PC-3 (cell line): Measurements from ENCODE around the gene LCN6. TPM values are rescaled to one million over a fixed set of nuclear protein-coding genes. Genes with fewer than 3 reads are reported as not detected.

Experiments
- ATAC-seq: fragments of 200-7000 bp; cut with Tn5 transposase; 2 replicates; pipeline ENCODE4 v1.9.1; 2020; ENCODE audit warnings: mild to moderate bottlenecking, moderate library complexity
- BruUV-seq: library from RNA; stranded (reverse); fragments of 400-500 nt; replicated peaks from 2 replicates; lab custom pipeline; 2021; lab: Mats Ljungman, UMichigan
- CTCF ChIA-PET: fragments of 300-600 bp; sonication (Branson Sonifier 250); formaldehyde crosslinking; loops from one replicate; lab custom pipeline; 2022; ENCODE audit warnings: antibody characterized with exemption; lab: Charles Lee
- POLR2A ChIA-PET: fragments of 300-600 bp; sonication (Branson Sonifier 250); formaldehyde crosslinking; loops from one replicate; lab custom pipeline; 2022; ENCODE audit warnings: antibody characterized with exemption; ENCODE audit not compliant: unreplicated experiment; lab: Charles Lee
- DNase-seq: peaks from one replicate; pipeline ENCODE4 v3.0.0-alpha.2; 2015
- H2AFZ ChIP-seq: fragments of 300-600 bp; sonication (generic); 2 replicates; pipeline ENCODE4 v1.6.0; 2016; ENCODE audit warnings: antibody characterized with exemption, low read length
- H3F3A ChIP-seq: fragments of 300-600 bp; sonication (generic); one replicate; pipeline ENCODE4 v1.6.0; 2017; ENCODE audit warnings: antibody characterized with exemption, low read length, control low read depth, mild to moderate bottlenecking; ENCODE audit not compliant: unreplicated experiment
- H3K27ac ChIP-seq: fragments of 300-600 bp; sonication (generic); 2 replicates; pipeline ENCODE4 v1.5.1; 2016; ENCODE audit warnings: mild to moderate bottlenecking, low read length
- H3K27me3 ChIP-seq: fragments of 300-600 bp; sonication (generic); 2 replicates; pipeline ENCODE4 v1.6.1; 2016; ENCODE audit warnings: low read length, mixed read lengths
- H3K36me3 ChIP-seq: fragments of 300-600 bp; sonication (generic); 2 replicates; pipeline ENCODE4 v1.6.1; 2016; ENCODE audit warnings: low read depth, mixed run types, low read length, mixed read lengths
- H3K4me1 ChIP-seq: fragments of 300-600 bp; sonication (generic); 2 replicates; pipeline ENCODE4 v1.5.1; 2016; ENCODE audit warnings: low read length; ENCODE audit not compliant: insufficient read depth
- H3K4me2 ChIP-seq: fragments of 300-600 bp; sonication (generic); 2 replicates; pipeline ENCODE4 v1.6.0; 2016; ENCODE audit warnings: low read length
- H3K4me3 ChIP-seq: fragments of 300-600 bp; sonication (generic); 2 replicates; pipeline ENCODE4 v1.5.1; 2016; ENCODE audit warnings: mild to moderate bottlenecking, low read length, mixed read lengths
- H3K79me2 ChIP-seq: fragments of 300-600 bp; sonication (generic); 2 replicates; pipeline ENCODE4 v1.6.1; 2017; ENCODE audit warnings: low read length, mixed read lengths
- H3K9ac ChIP-seq: fragments of 300-600 bp; sonication (generic); 2 replicates; pipeline ENCODE4 v1.6.0; 2016; ENCODE audit warnings: mild to moderate bottlenecking, low read length
- H3K9me2 ChIP-seq: fragments of 300-600 bp; sonication (generic); replicated peaks from 2 replicates; pipeline ENCODE4 v1.6.1; 2016; ENCODE audit warnings: mixed run types, low read length, mixed read lengths
- H3K9me3 ChIP-seq: fragments of 300-600 bp; sonication (generic); 2 replicates; pipeline ENCODE4 v1.6.1; 2016; ENCODE audit warnings: low read length, mixed read lengths
- H4K20me1 ChIP-seq: fragments of 300-600 bp; sonication (generic); 2 replicates; pipeline ENCODE4 v1.6.1; 2016; ENCODE audit warnings: low read length, mixed read lengths
- EZH2 ChIP-seq: fragments of 300-600 bp; sonication (generic); IDR thresholded peaks from one replicate; pipeline ENCODE4 v1.6.1; 2017; ENCODE audit warnings: antibody characterized with exemption, mild to moderate bottlenecking, low read length; ENCODE audit not compliant: unreplicated experiment
- EZH2phosphoT487 ChIP-seq: fragments of 300-600 bp; sonication (generic); IDR thresholded peaks from 2 replicates; pipeline ENCODE4 v1.6.1; 2018; ENCODE audit warnings: mild to moderate bottlenecking, antibody characterized with exemption, low read length, borderline replicate concordance
- intact Hi-C: fragments of 100-400 bp; cut with micrococcal nuclease; formaldehyde crosslinking; loops from 2 replicates; pipeline ENCODE4 v1.9.0; 2023
- total RNA-seq: library from RNA; depleted of rRNA; stranded (reverse); fragments of >200 nt; gene quantifications from 2 replicates; pipeline ENCODE4 v1.2.3, GENCODE V29; 2014
- TF ChIP-seq, protein P1 (sequence below): fragments of 300-600 bp; sonication (generic); conservative IDR thresholded peaks from 2 replicates; pipeline ENCODE4 v1.5.1; 2017; ENCODE audit warnings: antibody characterized with exemption, low read depth, mild to moderate bottlenecking, low read length

Gene LCN6
- total RNA-seq, 1 experiment from 2014 or later, result not detected

DNA sequence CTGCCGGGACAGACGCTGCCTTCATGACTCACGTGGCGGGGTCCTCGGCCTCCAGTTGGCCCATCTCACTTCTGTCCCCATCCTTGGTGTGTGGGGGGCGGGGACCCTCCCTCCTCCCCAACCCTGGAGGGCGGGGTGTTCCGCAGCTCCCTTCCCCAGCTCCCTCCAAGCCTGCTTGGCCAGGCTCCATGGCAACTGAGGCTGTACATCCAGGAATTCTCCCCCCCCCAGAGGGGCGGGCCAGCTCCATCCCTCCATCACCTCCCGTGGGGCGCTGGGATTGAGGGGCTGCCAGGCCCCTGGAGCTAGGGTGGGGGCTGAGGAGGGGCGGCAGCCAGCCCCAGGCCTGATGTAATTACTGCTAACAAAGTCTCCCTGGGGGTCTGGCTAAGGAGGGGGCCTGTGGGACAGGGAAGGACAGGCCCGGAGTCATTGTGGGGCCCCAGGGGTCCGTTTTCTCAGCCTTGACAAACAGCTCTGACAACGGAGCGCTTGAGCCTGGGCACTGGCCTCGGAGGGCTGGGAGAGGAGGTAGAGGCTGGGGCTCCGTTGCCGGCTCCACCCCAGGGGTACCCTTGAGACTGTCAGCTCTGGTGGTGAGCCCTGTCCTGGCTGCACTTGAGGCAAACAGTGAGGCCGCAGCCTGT, 28.0 kb downstream of the LCN6 start:
- peaks cover 30% of the 10 kb centered on the region for H4K20me1 ChIP-seq
- BruUV-seq, result no TSS peak
- H3K27me3 ChIP-seq, result no peaks in the 10 kb centered on the region
- peaks cover 2% of the 10 kb centered on the region for H3K4me1 ChIP-seq
- H3K79me2 ChIP-seq, result peaks cover 18% of the 10 kb centered on the region
- H3K9ac ChIP-seq, result no peak overlapping the region
- no peak overlapping the region for H3K4me3 ChIP-seq
- intact Hi-C loops, result no loop called here
- no peak overlapping the region for H3K4me2 ChIP-seq
- H3K9me3 ChIP-seq, result no peaks in the 10 kb centered on the region
- peaks cover 10% of the 10 kb centered on the region for H3F3A ChIP-seq
- no peak overlapping the region for H3K27ac ChIP-seq
- DNase-seq (no peak), ATAC-seq (no peak)
- no peaks in the 10 kb centered on the region for H3K9me2 ChIP-seq
- CTCF ChIA-PET, result no interaction called here
- TF ChIP-seq, protein P1, sequence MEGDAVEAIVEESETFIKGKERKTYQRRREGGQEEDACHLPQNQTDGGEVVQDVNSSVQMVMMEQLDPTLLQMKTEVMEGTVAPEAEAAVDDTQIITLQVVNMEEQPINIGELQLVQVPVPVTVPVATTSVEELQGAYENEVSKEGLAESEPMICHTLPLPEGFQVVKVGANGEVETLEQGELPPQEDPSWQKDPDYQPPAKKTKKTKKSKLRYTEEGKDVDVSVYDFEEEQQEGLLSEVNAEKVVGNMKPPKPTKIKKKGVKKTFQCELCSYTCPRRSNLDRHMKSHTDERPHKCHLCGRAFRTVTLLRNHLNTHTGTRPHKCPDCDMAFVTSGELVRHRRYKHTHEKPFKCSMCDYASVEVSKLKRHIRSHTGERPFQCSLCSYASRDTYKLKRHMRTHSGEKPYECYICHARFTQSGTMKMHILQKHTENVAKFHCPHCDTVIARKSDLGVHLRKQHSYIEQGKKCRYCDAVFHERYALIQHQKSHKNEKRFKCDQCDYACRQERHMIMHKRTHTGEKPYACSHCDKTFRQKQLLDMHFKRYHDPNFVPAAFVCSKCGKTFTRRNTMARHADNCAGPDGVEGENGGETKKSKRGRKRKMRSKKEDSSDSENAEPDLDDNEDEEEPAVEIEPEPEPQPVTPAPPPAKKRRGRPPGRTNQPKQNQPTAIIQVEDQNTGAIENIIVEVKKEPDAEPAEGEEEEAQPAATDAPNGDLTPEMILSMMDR, result no peak
- TF ChIP-seq EZH2, result no peak
- no peak for TF ChIP-seq EZH2phosphoT487
- peaks cover 18% of the 10 kb centered on the region; the same call in 1 of the 2 replicates for H3K36me3 ChIP-seq
- no peak overlapping the region for H2AFZ ChIP-seq
- POLR2A ChIA-PET, result no interaction called here

DNA sequence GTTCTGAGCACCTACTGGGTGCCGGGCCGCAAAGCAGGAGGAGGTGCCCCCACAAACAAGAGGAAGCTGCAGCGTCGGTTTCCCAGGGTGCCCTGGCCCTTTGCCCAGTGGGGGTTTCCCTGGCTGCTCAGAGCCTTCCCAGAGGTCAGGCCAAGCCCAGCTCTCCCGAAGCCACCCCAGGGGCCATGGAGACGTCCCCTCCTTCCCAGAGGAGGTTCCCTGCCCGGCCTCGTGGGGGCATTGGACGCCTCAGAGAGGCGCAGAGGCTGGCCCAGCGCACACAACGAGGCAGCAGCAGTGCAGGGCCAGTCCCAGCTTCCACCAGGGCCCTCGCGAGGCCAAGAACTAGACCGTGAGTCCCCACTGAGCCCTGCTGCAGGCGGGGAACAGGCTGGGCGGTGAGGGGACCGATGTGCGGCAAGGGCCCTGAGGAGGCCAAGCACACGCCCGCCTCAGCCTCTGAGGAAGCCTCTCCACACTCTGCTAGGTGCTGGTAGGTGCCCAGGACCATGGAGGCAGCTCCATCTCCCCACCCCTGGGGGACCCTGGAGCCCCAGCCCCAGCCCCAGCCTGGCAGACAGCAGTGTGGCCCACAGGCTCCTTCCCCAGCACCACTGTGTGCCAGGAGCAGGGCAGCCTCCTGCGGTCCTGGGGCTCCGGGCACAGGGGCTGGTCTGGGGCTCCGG, 29.0 kb downstream of the LCN6 start:
- H3F3A ChIP-seq, result peaks cover 7% of the 10 kb centered on the region
- H3K4me1 ChIP-seq, result no peaks in the 10 kb centered on the region
- BruUV-seq, result no TSS peak
- no peak overlapping the region for H3K27ac ChIP-seq
- no peaks in the 10 kb centered on the region for H3K9me2 ChIP-seq
- H3K79me2 ChIP-seq, result peaks cover 7% of the 10 kb centered on the region; the same call in 1 of the 2 replicates
- no peak for DNase-seq
- TF ChIP-seq EZH2, result no peak
- no peak for TF ChIP-seq EZH2phosphoT487
- TF ChIP-seq, protein P1, result no peak
- ChIA-PET POLR2A (interaction anchor here (0.6 kb wide), 1 partner anchor 503 kb away, joined by 3 read pairs; no protein-coding TSS in a partner anchor), CTCF (no interaction called here)
- no peak overlapping the region for H3K4me2 ChIP-seq
- H3K9ac ChIP-seq, result no peak overlapping the region
- no peak overlapping the region for H2AFZ ChIP-seq
- no peak for ATAC-seq
- H3K4me3 ChIP-seq, result no peak overlapping the region
- peaks cover 21% of the 10 kb centered on the region; the same call in 1 of the 2 replicates for H4K20me1 ChIP-seq
- peaks cover 9% of the 10 kb centered on the region; the same call in 1 of the 2 replicates for H3K36me3 ChIP-seq
- intact Hi-C loops, result no loop called here
- H3K27me3 ChIP-seq, result no peaks in the 10 kb centered on the region
- no peaks in the 10 kb centered on the region for H3K9me3 ChIP-seq
